GM23248 (cell line): ENCODE data around the gene RBPJ. TPM values are rescaled to one million over a fixed set of nuclear protein-coding genes. Genes with fewer than 3 reads are reported as not detected.
A peak's percentile ranks its signal among the peaks of the same experiment; 100 is the strongest.

ENCODE experiments used
- DNase-seq: peaks from one replicate; pipeline ENCODE4 v3.0.0-alpha.2; 2015
- H2AFZ ChIP-seq: fragments of 200-600 bp; sonication (generic); 2 replicates; pipeline ENCODE4 v1.6.1; 2016; ENCODE audit warnings: antibody characterized with exemption
- H3F3A ChIP-seq: fragments of 200-600 bp; sonication (generic); 2 replicates; pipeline ENCODE4 v1.6.1; 2016; ENCODE audit warnings: mild to moderate bottlenecking, antibody characterized with exemption, mixed run types; ENCODE audit not compliant: insufficient read depth
- H3K27ac ChIP-seq: fragments of 200-600 bp; sonication (generic); 2 replicates; pipeline ENCODE4 v1.5.1; 2016; ENCODE audit warnings: mild to moderate bottlenecking
- H3K27me3 ChIP-seq: fragments of 200-600 bp; sonication (generic); replicated peaks from 2 replicates; pipeline ENCODE4 v1.6.1; 2016; ENCODE audit warnings: mild to moderate bottlenecking; ENCODE audit not compliant: insufficient read depth
- H3K36me3 ChIP-seq: fragments of 200-600 bp; sonication (generic); 2 replicates; pipeline ENCODE4 v1.6.1; 2016; ENCODE audit warnings: low read depth, mild to moderate bottlenecking
- H3K4me1 ChIP-seq: fragments of 200-600 bp; sonication (generic); 2 replicates; pipeline ENCODE4 v1.6.1; 2016; ENCODE audit warnings: mild to moderate bottlenecking; ENCODE audit not compliant: insufficient read depth
- H3K4me2 ChIP-seq: fragments of 200-600 bp; sonication (generic); one replicate; pipeline ENCODE4 v1.6.1; 2016; ENCODE audit warnings: mild to moderate bottlenecking; ENCODE audit not compliant: unreplicated experiment
- H3K4me3 ChIP-seq: fragments of 200-600 bp; sonication (generic); 2 replicates; pipeline ENCODE4 v1.5.1; 2016; ENCODE audit warnings: mild to moderate bottlenecking
- H3K79me2 ChIP-seq: fragments of 200-600 bp; sonication (generic); 2 replicates; pipeline ENCODE4 v1.6.1; 2016; ENCODE audit warnings: mild to moderate bottlenecking; ENCODE audit not compliant: insufficient read depth
- H3K9ac ChIP-seq: fragments of 200-600 bp; sonication (generic); 2 replicates; pipeline ENCODE4 v1.6.1; 2016; ENCODE audit warnings: mild to moderate bottlenecking
- H3K9me2 ChIP-seq: fragments of 200-600 bp; sonication (generic); 2 replicates; pipeline ENCODE4 v1.6.1; 2016; ENCODE audit warnings: mixed run types, mild to moderate bottlenecking, moderate library complexity; ENCODE audit not compliant: insufficient read depth
- H3K9me3 ChIP-seq: fragments of 200-600 bp; sonication (generic); one replicate; pipeline ENCODE4 v1.6.1; 2017; ENCODE audit warnings: low read depth
- H4K20me1 ChIP-seq: fragments of 200-600 bp; sonication (generic); 2 replicates; pipeline ENCODE4 v1.6.0; 2016; ENCODE audit not compliant: insufficient read depth
- EZH2 ChIP-seq: fragments of 200-600 bp; sonication (generic); IDR thresholded peaks from 2 replicates; pipeline ENCODE4 v1.6.1; 2018; ENCODE audit warnings: antibody characterized with exemption, mild to moderate bottlenecking; ENCODE audit not compliant: insufficient read depth, poor library complexity, severe bottlenecking
- EZH2phosphoT487 ChIP-seq: fragments of 200-600 bp; sonication (generic); IDR thresholded peaks from 2 replicates; pipeline ENCODE4 v1.6.1; 2018; ENCODE audit warnings: antibody characterized with exemption, moderate library complexity, mild to moderate bottlenecking, low read depth; ENCODE audit not compliant: insufficient read depth
- whole genome bisulfite sequencing, 2 experiments: methylation state at CpG; one replicate each; pipeline ENCODE4 v1.1.6; 2015 to 2017; ENCODE audit warnings: low lambda C conversion rate in 2 of 2, low coverage in 1 of 2; ENCODE audit errors: missing lambda C conversion rate in 2 of 2; 5-methylcytosine and 5-hydroxymethylcytosine counted together
- in situ Hi-C: fragments of 300-500 bp; cut with MboI; formaldehyde crosslinking; loops from 2 replicates; pipeline ENCODE4 v1.15.0; 2020
- polyA plus RNA-seq: library from polyadenylated mRNA; unstranded; fragments of >200 nt; fragmentation: Nextera tagmentation; extraction: Ambion mirVana; gene quantifications from 2 replicates; pipeline ENCODE4 v1.2.1, GENCODE V29; 2016
- total RNA-seq: library from RNA; depleted of rRNA; stranded (reverse); fragments of >200 nt; shearing (Covaris generic); gene quantifications from 2 replicates; pipeline ENCODE4 v1.2.3, GENCODE V29; 2014

The RBPJ gene
- total and polyA plus RNA-seq, 2 experiments from 2014 or later, result 70.7 to 85.4 TPM

- H3K9ac ChIP-seq, result no peak overlapping the region
- in situ Hi-C loops, result no loop called here
- peaks cover 98% of the 10 kb centered on the region for H3K79me2 ChIP-seq
- H2AFZ ChIP-seq, result no peak overlapping the region
- DNase-seq, result no peak
- peaks cover 33% of the 10 kb centered on the region for H3K4me1 ChIP-seq
- TF ChIP-seq EZH2, result no peak
- no peaks in the 10 kb centered on the region for H3K9me2 ChIP-seq
- peaks cover 17% of the 10 kb centered on the region; the same call in 1 of the 2 replicates for H4K20me1 ChIP-seq
- no peaks in the 10 kb centered on the region; the same call in 1 of the 2 replicates for H3F3A ChIP-seq
- H3K9me3 ChIP-seq, result no peaks in the 10 kb centered on the region
- no peaks in the 10 kb centered on the region for H3K27me3 ChIP-seq
- no peaks in the 10 kb centered on the region for H3K36me3 ChIP-seq
- no peak overlapping the region for H3K27ac ChIP-seq
- whole genome bisulfite sequencing, 2 experiments, result 77 to 81% methylated on average over 5 of the region's 5 CpGs
- H3K4me2 ChIP-seq, result no peak overlapping the region
- H3K4me3 ChIP-seq, result no peak overlapping the region
These were observed 40.0 kb downstream of the RBPJ start for GRCh38 chr4:26360864-26361263.

- 80 to 84% methylated on average over 2 of the region's 2 CpGs for WGBS, 2 experiments
- H2AFZ ChIP-seq, result no peak overlapping the region
- TF ChIP-seq EZH2phosphoT487 (no peak), EZH2 (no peak)
- no peaks in the 10 kb centered on the region for H3K27me3 ChIP-seq
- no peak for DNase-seq
- H3K36me3 ChIP-seq, result no peaks in the 10 kb centered on the region
- H3K9ac ChIP-seq, result no peak overlapping the region
- H3K27ac ChIP-seq, result no peak overlapping the region
- H3K4me1 ChIP-seq, result peaks cover 29% of the 10 kb centered on the region
- in situ Hi-C loops, result no loop called here
- H3K9me2 ChIP-seq, result no peaks in the 10 kb centered on the region
- H3K79me2 ChIP-seq, result peaks cover 98% of the 10 kb centered on the region
- H4K20me1 ChIP-seq, result peaks cover 13% of the 10 kb centered on the region; the same call in 1 of the 2 replicates
- no peaks in the 10 kb centered on the region for H3K9me3 ChIP-seq
- H3F3A ChIP-seq, result no peaks in the 10 kb centered on the region; the same call in 1 of the 2 replicates
- no peak overlapping the region for H3K4me2 ChIP-seq
- H3K4me3 ChIP-seq, result no peak overlapping the region
These were observed 40.5 kb downstream of the RBPJ start for GRCh38 chr4:26361297-26361696.

GRCh38 chr4:26362745-26363439, 42.1 kb downstream of the RBPJ start:
- peaks cover 98% of the 10 kb centered on the region for H3K79me2 ChIP-seq
- H3K9me3 ChIP-seq, result no peaks in the 10 kb centered on the region
- no peak overlapping the region for H3K4me3 ChIP-seq
- H3K9ac ChIP-seq, result no peak overlapping the region
- no peaks in the 10 kb centered on the region for H3K36me3 ChIP-seq
- H3K4me2 ChIP-seq, result peak overlapping the region; percentile 29
- TF ChIP-seq EZH2, result no peak
- TF ChIP-seq EZH2phosphoT487, result no peak
- no peaks in the 10 kb centered on the region for H3K9me2 ChIP-seq
- 96% methylated on average over 9 of the region's 9 CpGs for WGBS, 2 experiments
- no peaks in the 10 kb centered on the region; the same call in 1 of the 2 replicates for H4K20me1 ChIP-seq
- peak overlapping the region; percentile 6; the same call in 1 of the 2 replicates for H3K27ac ChIP-seq
- H3K27me3 ChIP-seq, result no peaks in the 10 kb centered on the region
- H3F3A ChIP-seq, result no peaks in the 10 kb centered on the region; the same call in 1 of the 2 replicates
- DNase-seq, result peak; percentile 50
- in situ Hi-C loops, result no loop called here
- peaks cover 22% of the 10 kb centered on the region for H3K4me1 ChIP-seq
- no peak overlapping the region for H2AFZ ChIP-seq

- H3K36me3 ChIP-seq, result no peaks in the 10 kb centered on the region
- no peaks in the 10 kb centered on the region for H3K9me2 ChIP-seq
- TF ChIP-seq EZH2phosphoT487, result no peak
- no peak for TF ChIP-seq EZH2
- no peak overlapping the region for H3K9ac ChIP-seq
- H3K79me2 ChIP-seq, result peaks cover 98% of the 10 kb centered on the region
- no peak overlapping the region for H2AFZ ChIP-seq
- no peak overlapping the region for H3K4me3 ChIP-seq
- peaks cover 33% of the 10 kb centered on the region for H3K4me1 ChIP-seq
- H3K27me3 ChIP-seq, result no peaks in the 10 kb centered on the region
- peaks cover 8% of the 10 kb centered on the region; the same call in 1 of the 2 replicates for H4K20me1 ChIP-seq
- no peaks in the 10 kb centered on the region; the same call in 1 of the 2 replicates for H3F3A ChIP-seq
- no peaks in the 10 kb centered on the region for H3K9me3 ChIP-seq
- in situ Hi-C loops, result no loop called here
- no peak for DNase-seq
- no peak overlapping the region for H3K27ac ChIP-seq
- H3K4me2 ChIP-seq, result no peak overlapping the region
- WGBS, 2 experiments, result 89 to 93% methylated on average over 1 of the region's 1 CpG
These were observed 44.8 kb downstream of the RBPJ start for GRCh38 chr4:26365537-26366150.
